T-helper 2 cell (primary cell): ENCODE results near the gene BRD4.
A peak's percentile ranks its signal among the peaks of the same experiment; 100 is the strongest.
"Not testable (repeated sequence)": the region's sequence is repeated elsewhere in the genome, so short reads cannot be mapped to it uniquely, and the experiment has no call there.

Experiments used
- DNase-seq, 5 experiments: peaks; one replicate each; pipeline versions ENCODE4 v3.0.0 to v3.0.0-alpha.2; 2012 to 2022

Gene BRD4

DNA sequence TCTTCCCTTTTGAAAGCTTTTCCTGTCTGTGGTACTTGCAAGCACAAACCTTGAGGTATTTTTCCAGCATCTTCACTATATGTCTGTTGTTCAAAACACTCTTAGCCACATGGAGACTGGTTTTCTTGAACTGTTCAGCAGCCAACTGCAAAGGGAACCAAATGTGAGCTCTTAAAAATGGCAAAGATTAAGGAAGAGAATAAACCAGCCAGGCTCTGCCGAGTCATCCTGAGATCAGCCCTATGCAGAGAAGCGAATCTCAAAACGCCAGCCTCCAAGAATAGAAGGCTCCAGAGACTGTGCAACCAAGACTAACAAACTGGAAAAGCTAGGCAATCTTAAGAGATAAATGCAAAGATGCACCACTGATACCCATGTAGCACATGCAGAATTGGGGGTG, 26.6 kb upstream of the BRD4 start:
- DNase-seq: no peak

DNA sequence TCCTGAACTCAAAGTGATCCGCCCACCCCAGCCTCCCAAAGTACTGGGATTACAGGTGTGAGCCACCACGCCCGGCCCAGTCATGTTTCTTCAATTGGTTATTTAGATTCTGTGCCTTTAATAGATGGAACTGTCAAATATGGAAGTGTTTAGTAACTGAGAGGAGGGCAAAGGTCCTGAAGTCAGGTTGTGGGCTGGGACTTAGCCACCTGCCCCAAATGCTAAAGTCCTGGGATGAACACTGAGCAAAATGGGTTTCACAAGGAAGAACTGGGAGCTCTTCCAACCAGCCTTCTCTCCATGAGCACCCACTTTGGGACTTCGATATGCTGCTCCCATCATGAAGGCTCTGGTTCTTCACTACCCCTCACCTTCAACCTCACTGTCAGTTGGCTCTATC, 25.6 kb upstream of the BRD4 start:
- DNase-seq: no peak

DNA sequence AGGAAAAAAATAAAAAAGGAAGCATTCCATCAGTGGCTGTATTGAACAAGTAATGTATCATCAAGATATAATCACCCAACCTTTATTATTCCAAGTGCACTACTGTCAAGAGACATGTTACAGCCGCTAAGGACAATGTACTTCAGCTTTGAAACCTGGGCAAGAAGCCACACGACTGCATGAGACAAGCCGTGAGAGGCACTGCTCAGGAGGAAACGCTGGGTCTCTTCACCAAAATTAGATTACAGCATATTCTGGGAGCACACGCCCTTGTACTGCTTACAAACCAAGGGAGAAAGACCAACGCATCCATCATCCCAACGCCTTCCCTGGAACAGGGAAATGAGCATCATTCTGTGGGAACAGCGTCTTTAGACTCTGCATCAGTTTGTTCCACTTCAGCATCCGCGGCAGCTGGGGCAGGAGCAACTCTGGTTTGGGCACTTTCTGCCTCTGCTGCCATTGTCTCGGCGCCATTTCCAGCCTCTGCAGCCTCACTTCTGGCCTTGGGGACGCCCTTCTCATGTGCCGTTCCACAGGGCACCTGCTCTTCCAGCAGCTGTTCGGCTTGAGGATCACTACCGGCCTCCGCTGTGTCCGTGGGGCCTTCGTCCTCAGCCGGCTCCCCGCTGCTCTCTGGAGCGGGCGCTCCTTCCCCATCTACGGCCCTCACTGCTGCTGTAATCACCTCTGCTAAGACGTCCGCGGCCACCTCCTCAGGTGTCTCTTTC, 22.4 kb upstream of the BRD4 start:
- no peak for DNase-seq

DNA sequence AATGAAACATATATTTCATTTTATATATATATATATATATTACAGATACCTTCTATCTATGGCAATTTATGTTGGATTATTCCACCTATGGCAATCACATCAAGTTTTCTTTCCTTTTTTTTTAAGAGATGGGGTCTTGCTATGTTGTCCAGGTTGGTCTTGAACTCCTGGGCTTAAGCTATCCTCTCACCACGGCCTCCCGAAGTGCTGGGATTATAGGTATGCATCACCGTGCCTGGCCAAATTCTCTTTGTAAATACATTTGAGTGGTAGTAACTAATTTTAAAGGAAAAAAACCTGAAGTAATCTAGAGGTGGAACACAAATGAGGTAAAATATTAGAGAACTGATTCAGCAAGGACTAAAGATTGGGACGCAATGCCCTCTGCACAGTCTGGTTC, 21.6 kb upstream of the BRD4 start:
- DNase-seq: no peak

DNA sequence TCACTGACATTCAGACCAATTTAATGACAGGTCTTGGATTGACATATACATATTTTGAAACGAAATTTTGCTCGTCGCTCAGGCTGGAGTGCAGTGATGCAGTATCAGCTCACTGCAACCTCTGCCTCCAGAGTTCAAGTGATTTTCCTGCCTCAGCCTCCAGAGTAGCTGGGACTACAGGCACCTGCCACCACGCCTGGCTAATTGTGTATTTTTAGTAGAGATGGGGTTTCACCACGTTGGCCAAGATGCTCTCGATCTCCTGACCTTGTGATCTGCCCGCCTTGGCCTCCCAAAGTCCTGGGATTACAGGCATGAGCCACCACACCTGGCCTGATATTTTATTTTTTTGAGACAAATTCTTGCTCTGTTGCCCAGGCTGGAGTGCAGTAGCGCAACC, 20.2 kb upstream of the BRD4 start:
- not testable (repeated sequence) for DNase-seq

DNA sequence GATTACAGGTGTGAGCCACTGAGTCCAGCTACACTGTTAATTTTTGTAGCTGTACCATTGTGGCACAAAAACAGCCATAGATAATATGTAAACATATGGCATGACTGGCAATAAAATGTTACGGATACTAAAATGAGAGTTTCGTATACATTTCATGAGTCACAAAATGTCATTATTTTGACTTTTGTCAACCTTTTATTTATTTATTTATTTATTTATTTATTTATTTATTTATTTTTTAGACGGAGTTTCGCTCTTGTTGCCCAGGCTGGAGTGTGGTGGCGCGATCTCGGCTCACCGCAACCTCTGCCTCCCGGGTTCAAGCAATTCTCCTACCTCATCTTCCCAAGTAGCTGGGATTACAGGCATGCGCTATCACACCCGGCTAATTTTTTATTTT, 9.0 kb upstream of the BRD4 start:
- DNase-seq: not testable (repeated sequence)

DNA sequence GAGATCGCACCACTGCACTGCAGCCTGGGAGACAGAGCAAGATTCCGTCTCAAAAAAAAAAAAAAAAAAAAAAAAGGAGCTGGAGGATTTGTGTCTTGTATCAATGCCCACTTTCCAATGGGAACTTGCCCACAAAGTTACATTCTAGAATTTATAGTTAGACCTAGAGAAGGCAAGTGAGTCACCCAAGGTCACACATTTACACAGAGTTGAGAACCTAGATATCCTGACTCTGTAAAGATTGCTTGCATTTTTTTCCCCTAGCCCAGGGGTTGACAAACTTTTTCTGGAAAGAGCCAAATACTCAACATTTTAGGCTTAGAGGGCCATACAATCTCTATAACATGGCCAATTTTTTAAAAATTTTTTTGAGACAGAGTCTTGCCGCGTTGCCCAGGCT, 7.7 kb upstream of the BRD4 start:
- no peak for DNase-seq

DNA sequence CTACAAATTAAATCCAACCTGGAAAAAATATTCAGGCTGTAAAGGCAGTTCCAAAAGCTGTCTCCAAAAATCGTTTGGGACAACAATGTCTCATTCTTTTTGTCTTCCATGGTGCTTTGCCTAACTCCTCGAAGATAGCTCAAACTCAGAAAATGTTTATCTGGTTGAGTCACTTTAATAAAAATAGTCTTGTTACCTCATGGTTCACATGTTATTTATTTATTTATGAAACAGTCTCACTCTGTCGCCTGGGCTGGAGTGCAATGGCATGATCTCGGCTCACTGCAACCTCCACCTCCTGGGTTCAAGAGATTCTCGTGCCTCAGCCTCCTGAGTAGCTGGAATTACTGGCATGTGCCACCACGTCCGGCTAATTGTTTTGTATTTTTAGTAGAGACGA, 4.9 kb upstream of the BRD4 start:
- no peak for DNase-seq

DNA sequence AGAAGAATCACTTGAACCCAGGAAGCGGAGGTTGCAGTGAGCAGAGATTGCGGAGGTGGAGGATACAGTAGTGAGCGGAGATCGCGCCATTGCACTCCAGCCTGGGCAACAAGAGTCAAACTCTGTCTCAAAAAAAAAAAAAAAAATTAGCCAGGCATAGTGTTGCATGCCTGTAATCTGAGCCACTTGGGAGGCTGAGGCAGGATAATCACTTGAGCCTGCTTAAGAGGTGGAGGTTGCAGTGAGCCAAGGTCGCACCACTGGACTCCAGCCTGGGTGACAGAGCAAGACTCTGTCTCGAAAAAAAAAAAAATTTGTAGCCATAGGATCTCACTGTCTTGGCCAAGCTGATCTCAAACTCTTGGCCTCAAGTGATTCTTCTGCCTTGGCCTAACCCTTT, 3.7 kb upstream of the BRD4 start:
- not testable (repeated sequence) for DNase-seq

DNA sequence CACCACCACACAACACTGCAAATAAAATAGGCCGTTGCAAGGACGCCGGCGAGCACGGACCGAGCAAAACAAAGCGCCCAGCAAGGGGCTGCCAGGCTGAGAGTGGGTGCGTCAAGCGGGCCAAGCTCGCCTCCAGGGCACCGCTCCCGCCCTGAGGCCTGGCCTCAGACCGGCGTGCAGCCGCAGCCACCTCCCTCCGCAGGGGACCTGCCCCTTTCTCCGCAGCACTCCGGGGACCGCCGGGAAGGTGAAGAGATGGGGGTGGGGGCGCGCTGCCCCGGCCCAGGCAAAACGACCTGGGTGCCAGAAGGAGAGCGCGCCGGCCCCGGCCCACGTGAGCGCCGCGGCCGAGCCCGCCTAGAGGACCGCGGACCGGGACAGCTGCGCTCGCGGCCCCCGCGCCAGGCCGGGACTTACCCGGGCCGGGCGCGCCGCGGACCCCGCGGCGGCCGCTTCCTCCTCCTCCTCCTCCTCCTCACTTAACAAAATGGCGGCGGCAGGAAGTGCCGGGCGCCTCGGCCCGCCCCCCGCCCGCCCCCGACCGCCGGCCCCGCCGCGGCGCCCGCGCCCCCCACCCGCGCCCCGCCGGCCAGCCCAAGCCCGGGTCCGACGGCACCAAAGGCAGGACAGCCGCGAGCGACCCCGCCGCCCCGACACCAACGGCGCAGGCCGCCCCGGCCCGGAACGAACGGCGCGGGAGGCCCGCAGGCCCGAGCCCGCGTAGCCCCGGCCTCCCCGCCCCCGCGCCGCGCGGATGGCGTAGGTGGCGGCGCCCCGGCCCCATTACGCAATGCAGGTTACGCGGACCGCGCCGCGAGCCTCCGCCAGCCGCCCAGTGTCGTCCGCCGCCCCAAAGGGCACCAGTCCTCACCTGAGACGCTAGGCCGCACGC, 674 bp downstream of the BRD4 start:
- DNase-seq: peak; percentile 36 to 76 (median 57)

DNA sequence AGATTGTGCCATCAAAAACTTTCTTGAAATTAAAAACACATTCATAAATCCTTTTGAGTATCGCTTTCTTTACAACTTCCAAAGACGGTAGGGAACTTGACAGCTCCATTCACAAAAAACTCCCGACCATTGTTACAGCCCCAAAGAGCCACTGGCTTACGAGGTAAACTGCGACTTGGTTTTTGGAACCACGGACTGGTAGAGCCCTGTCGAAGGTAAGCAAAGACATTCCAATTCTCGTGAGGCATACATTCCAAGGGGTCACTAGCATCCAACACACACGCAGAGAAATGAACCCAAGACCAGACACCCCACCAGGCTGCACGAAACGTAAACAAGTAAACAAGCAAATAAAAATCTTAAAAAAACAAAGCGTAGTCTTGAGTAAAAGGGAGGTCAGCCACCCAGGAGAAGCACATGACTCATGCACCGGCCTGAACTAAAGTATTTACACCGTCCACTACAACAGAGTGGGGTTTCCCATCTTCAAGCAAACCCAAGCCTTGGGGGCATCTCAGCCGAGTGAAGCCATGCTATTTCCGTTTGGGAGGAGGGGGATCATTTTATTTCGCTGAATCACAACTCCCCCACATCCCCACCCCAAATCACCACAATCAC, 1.4 kb downstream of the BRD4 start:
- DNase-seq: peak in 1 of 5 experiments; percentile 26

DNA sequence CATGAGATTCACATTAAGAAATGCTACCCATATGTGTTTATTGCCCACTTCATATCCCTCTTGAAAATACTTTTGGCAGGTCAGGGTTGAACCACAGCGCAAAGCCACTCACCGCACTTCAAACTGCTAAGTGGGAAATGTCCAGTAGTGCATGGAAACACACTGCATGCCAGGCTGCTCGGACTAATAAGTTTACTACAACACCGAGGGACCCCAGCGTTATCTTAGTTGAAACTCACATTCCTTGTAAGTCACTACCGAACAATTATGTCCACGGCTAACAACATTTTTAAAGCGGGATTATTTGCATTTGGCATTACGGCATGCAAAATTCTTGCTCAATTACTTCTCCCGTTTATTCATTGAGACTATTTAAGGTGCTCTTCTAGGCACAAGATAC, 4.0 kb downstream of the BRD4 start:
- DNase-seq: no peak

DNA sequence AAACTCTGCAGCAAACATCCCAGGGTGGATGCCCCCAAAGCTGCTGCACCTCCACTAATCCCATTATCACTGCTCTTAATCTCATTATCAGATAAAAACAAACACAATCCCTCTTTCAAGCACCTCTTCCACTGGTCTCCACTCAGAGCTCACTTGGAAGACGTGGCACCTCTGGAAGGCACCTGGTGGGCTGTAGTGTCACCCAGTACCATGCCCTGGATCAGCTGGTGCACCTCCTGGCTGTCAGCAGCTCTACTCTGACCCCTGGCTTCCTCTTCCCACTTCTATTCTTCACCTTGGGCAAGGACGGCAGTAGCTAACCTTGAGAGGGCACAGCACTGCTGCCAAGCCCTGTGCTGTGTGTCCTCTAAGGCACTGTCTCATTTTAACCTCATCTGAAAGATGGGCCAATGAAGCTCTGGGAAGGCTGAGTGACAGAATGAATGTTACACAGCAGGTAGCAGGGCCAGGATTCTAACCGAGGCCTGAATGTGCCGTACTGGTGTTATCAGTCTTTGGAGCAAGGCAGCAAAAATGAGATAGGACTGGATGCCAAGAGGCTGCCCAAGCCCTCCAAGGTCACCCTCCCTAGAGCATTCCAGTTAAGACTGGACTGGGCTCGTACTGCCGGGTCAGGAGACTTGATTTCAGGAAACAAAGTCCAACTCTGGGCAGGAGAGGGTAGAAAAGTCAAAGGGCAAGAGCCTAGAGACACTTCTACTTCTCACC, 7.4 kb downstream of the BRD4 start:
- DNase-seq: no peak

DNA sequence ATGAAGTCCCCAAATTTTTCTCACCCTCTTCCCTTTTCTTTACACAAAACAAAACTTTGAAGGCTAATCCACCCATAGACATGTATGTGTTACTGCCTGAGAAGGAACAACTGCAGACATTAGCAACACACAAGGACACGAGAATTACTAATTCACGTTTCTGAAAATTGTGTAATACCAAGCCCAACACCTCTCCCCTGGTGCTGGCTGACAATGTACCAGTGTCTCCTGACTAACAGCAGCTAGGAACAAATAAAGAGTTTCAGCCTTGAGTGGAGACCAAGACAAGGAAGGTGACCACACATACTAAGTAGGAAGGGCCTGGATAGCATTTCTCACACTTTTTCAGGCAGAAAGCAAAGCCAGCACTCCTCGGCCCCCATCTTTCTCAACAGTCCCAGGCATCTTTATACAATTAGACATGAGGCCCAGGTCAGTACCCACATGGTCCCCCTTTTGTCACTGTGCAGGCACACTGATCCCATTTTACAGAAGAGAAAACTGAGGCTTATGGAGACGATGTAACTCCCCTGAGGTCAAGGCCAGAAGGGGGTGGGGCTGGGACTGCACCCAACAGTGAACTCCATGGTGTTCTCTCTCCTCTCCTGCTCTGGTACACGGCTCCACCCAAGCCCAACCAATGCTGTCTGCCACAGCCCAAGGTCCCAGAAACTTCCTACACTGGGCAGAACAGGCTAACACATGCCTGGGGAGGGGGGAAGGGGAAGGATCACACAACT, 8.7 kb downstream of the BRD4 start:
- no peak for DNase-seq

DNA sequence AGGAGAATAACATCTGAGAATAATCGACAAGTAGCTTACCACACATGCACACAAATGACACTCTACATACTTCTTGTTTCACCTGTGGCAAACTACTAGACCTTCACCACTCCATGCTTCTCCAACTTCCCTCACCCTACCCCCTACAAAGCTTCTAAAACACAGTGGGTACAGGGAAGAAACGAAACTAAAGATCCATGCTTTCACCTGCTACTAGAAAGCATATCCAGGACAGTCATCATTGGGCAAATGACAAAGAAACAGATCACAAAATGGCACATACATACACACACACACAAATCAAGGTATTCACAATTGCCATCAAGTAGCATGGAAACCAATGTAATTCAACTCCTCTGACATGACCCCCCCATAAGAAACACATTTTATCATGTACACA, 10.6 kb downstream of the BRD4 start:
- peak in 1 of 5 experiments; percentile 15 for DNase-seq

DNA sequence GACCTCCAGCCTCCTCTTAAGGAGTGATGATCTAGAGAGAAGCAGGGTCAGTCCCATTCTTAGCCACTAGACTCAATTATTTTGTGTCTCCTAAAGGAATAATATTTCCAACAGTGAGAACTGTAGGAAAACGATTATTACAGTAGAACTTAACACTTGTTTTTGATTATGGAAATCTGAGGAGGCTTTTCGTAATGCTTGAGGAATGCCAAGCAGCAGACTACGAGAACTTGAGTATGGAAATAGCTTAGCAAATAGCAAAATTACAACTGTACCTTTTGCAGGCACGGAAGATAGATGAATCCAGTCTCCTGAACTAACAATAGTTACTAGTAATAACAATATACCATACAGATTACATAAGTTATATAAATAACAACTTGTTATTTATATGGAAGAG, 12.2 kb downstream of the BRD4 start:
- DNase-seq: no peak

DNA sequence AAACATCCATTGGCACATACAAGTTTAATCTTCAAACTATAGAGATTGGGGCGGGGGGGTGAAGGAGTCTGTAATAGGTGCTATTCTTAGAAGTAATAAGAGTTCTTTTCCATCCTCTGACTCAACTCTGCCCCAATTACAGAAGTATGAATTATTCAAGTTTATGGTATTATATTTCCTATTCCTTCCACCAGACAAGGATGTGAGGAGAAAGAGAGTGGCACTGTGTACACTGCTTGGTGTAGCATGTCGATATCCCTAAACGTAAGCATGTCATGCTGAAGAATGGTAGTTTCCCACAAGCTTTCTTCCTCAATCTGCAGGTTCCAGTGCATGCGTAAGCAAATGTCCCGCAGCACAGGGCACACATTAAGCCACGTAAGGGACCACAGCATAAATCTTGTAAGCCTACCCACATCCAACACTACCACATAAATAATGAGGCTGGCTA, 14.1 kb downstream of the BRD4 start:
- no peak for DNase-seq

DNA sequence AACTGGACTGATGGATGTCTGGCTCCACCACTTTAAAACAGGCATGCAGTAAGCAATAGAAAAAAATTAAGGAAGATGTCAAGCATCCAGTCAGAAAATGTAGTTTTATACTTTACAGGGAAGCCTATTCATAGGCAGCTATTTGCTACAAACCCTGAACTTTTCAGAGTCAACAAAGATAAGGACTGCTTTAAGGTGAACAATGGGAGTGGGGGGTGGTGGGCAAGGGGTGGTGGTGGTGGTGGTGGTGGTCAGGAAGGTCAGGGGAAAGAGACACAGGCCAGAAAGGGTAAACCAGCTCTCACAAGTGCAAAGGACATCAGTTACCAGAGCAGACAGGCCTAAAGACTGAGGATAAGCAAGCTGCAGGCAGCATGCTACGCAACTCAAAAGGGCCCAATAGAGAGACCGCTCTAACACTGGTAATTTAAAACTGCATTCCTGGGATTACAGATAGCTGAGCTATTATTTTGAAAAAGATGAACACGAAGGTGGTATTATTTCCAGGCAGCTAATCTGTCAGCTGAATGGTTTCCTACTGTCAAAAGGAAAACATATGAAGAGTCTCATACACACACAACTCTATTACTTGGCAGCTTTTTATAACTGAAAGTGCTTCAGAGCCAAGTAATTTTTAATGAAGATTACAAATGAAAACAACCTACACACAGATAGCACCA, 14.8 kb downstream of the BRD4 start:
- no peak for DNase-seq

DNA sequence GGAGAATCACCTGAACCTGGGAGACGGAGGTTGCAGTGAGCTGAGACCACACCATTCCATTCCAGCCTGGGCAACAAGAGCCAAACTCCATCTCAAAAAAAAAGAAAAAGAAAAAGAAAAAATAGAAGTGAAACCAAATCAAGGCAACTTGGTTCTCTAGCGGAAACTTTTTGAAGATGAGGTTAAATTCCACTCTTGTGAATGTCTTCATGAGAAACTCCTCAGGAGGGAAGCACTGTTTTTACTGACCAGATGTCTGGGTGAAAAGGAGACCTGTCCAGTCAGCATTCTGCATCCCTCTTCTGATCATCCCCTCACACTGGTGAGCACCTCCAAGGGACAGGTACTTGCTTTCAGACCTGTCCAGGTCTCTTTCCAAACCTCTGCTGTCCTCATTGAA, 15.8 kb downstream of the BRD4 start:
- DNase-seq: no peak

DNA sequence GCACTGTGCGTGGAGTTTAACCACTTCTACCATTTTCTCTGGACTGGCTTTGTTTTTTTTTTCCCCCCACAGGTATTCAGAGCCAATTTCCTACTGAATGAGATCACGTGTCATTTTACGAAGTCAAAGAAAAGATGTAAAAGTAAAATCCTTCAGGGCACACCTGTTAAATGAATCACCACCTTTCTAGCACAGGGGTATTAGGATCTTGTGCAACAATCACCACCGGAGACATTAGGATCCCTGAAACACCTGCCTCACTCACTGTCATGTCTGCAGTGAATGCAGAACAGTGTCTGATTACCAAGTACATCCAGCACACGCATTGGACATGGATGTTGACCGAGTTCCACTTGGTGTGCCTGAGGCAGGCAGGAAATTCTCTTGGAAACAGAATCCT, 17.2 kb downstream of the BRD4 start:
- DNase-seq: no peak

DNA sequence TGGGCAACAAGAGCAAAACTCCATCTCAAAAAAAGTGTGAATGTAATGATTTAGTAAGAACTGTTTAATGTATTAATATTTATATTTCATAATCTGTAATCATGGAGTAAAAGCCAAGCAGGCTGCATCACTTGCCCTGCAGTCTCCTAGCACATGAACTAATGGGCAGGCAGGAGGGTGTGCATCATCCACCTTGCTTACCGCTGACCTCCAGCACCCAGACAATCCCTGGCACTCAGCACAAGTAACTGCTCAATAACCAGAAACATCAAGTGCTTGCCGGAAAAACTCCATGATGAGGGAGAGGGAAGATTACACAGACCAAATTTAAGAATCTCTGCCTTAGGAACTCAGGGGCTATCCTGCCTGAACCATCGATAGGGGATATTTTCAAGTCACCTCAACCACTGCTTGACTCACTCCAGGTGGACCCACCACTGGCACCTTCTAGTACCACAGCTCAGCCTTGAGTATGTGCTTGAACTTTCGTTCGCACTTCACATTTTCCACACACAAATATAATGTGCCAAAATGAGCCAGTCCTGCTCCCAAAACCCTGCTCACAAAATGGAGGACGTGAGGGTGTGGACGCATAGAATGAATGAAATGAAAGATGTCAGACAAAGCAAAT, 18.6 kb downstream of the BRD4 start:
- no peak for DNase-seq
